ENCODE measurements around the gene EEF2. TPM values are rescaled to one million over a fixed set of nuclear protein-coding genes. Genes with fewer than 3 reads are reported as not detected.
"Not testable (repeated sequence)": the region's sequence is repeated elsewhere in the genome, so short reads cannot be mapped to it uniquely, and the experiment has no call there.

The EEF2 gene
- total and polyA plus RNA-seq, 11 donors, result 846 to 2,686 (median 2,118) TPM

DNA sequence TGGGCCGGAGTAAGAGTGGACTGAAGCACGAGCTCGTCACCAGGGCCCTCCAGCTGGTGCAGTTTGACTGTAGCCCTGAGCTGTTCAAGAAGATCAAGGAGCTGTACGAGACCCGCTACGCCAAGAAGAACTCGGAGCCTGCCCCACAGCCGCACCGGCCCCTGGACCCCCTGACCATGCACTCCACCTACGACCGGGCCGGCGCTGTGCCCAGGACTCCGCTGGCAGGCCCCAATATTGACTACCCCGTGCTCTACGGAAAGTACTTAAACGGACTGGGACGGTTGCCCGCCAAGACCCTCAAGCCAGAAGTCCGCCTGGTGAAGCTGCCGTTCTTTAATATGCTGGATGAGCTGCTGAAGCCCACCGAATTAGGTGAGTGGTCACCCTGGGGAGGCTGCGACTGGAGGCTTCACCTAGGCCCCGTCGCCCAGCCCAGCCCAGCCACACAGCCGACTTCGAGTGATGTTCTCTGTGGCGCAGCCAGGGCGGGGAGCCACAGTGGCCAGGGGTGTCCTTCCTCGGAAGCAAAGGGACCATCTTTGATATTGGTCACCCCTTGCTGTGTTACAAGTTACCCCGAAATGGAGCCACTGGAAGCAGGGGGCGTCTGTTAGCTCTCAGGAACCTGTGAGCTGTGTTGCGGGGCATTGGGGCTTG is 27.8 kb upstream of the EEF2 start:
- WGBS, 4 donors, result 94 to 98% (median 95%) methylated on average over 8 to 33 of the region's 33 CpGs
- intact Hi-C loops (cut with DNase I), result loop anchor here in 2 of 10 donors (10.0 kb wide), 2 partner anchors 102 to 112 kb away; partner anchors contain the start of gene MAP2K2 (in 1 of the 2)
- no peak for ATAC-seq
- H3K4me1 ChIP-seq, result peaks cover 3 to 86% (median 53%) of the 10 kb centered on the region in 12 donors
- no peaks in the 10 kb centered on the region for H3K9me3 ChIP-seq
- H3K4me3 ChIP-seq, result no peak overlapping the region
- no peak for TF ChIP-seq CTCF (IDR thresholded peaks at IDR 0.05)
- no peak for TF ChIP-seq POLR2A (IDR thresholded peaks at IDR 0.05)
- H3K27ac ChIP-seq, result peak overlapping the region in 2 of 12 donors; percentile 8 to 72
- H3K36me3 ChIP-seq, result peaks cover 0 to 57% (median 18%) of the 10 kb centered on the region in 9 donors
- no peaks in the 10 kb centered on the region for H3K27me3 ChIP-seq
- DNase-seq, result no peak

- no peak for TF ChIP-seq CTCF (IDR thresholded peaks at IDR 0.05)
- TF ChIP-seq POLR2A (IDR thresholded peaks at IDR 0.05), result no peak
- Histone ChIP-seq H3K27ac (peak overlapping the region in 4 of 12 donors; percentile 8 to 72 (median 40)), H3K27me3 (no peaks in the 10 kb centered on the region), H3K9me3 (no peaks in the 10 kb centered on the region), H3K4me3 (no peak overlapping the region), H3K4me1 (peaks cover 3 to 88% (median 53%) of the 10 kb centered on the region in 12 donors), H3K36me3 (peaks cover 0 to 52% (median 18%) of the 10 kb centered on the region in 9 donors)
- DNase-seq (no peak), ATAC-seq (peak in 1 of 4 donors; percentile 2)
- 68 to 74% (median 71%) methylated on average over 23 to 27 of the region's 27 CpGs for WGBS, 4 donors
- intact Hi-C loops (cut with DNase I), result loop anchor here in 2 of 10 donors (10.0 kb wide), 2 partner anchors 102 to 112 kb away; partner anchors contain the start of gene MAP2K2 (in 1 of the 2)
Measured at GRCh38 chr19:4012092-4012974, 27.1 kb upstream of the EEF2 start.

DNA sequence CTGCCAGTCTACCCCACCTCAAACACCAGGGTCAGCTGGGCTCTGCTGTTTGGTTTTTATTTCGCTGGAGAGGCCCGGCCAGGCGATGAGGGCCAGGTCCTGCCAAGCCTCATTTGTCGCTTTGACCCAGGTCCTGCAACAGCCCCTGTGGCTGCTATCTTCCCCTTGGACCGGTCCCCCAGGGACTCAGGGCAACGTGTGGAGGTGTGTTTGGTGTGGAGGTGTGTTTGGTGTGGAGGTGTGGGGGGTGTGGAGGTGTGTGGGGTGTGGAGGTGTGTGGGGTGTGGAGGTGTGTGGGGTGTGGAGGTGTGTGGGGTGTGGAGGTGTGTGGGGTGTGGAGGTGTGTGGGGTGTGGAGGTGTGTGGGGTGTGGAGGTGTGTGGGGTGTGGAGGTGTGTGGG is 26.2 kb upstream of the EEF2 start:
- intact Hi-C loops (cut with DNase I), result loop anchor here in 2 of 10 donors (10.0 kb wide), 2 partner anchors 103 to 113 kb away; partner anchors contain the start of gene MAP2K2 (in 1 of the 2)
- Histone ChIP-seq H3K27ac (peak overlapping the region in 3 of 12 donors; percentile 18 to 89 (median 29)), H3K36me3 (peaks cover 0 to 47% (median 18%) of the 10 kb centered on the region in 9 donors), H3K4me1 (peaks cover 3 to 85% (median 55%) of the 10 kb centered on the region in 12 donors)
- WGBS, 4 donors, result 39 to 60% (median 57%) methylated on average over 4 to 6 of the region's 6 CpGs
- not testable (repeated sequence) for H3K9me3 ChIP-seq, ATAC-seq, DNase-seq, H3K27me3 ChIP-seq, H3K4me3 ChIP-seq

GRCh38 chr19:4010808-4011110 is 25.5 kb upstream of the EEF2 start:
- no peaks in the 10 kb centered on the region for H3K27me3 ChIP-seq
- WGBS, 4 donors, result 41 to 58% (median 43%) methylated on average over 8 to 14 of the region's 14 CpGs; no CpG with 5 or more reads in 1 of the 4 donors
- H3K27ac ChIP-seq, result peak overlapping the region in 4 of 12 donors; percentile 18 to 89 (median 32)
- DNase-seq (no peak), ATAC-seq (no peak)
- peaks cover 0 to 43% (median 18%) of the 10 kb centered on the region in 9 donors for H3K36me3 ChIP-seq
- H3K4me1 ChIP-seq, result peaks cover 3 to 80% (median 53%) of the 10 kb centered on the region in 12 donors
- no peaks in the 10 kb centered on the region for H3K9me3 ChIP-seq
- intact Hi-C loops (cut with DNase I), result loop anchor here in 2 of 10 donors (10.0 kb wide), 2 partner anchors 104 to 114 kb away; partner anchors contain the start of gene MAP2K2 (in 1 of the 2)
- peak overlapping the region in 1 of 12 donors; percentile 12 for H3K4me3 ChIP-seq
- TF ChIP-seq POLR2A (IDR thresholded peaks at IDR 0.05) (no peak), CTCF (IDR thresholded peaks at IDR 0.05) (no peak)
